HS-5 (cell line): ENCODE measurements around the gene ZNF658.
"Not testable (repeated sequence)": the region's sequence is repeated elsewhere in the genome, so short reads cannot be mapped to it uniquely, and the experiment has no call there.

Source experiments
- DNase-seq: peaks from one replicate; pipeline ENCODE4 v3.0.0-alpha.2; 2012; ENCODE audit warnings: low read depth

The ZNF658 gene

GRCh38 chr9:66900490-66901131 is at the start of gene ZNF658:
TSS of gene ZNF658 (plus strand) at chr9:66900725. CDS start at chr9:66903562, 2,837 bp downstream.
- DNase-seq = peak; percentile 66

- not testable (repeated sequence) for DNase-seq
These were observed 38.8 kb upstream of the ZNF658 start for GRCh38 chr9:66861732-66862131.

- DNase-seq = not testable (repeated sequence)
These were observed 31.9 kb upstream of the ZNF658 start for GRCh38 chr9:66868660-66869059.

- DNase-seq = not testable (repeated sequence)
These were observed 19.9 kb upstream of the ZNF658 start for GRCh38 chr9:66880605-66881004.

DNA sequence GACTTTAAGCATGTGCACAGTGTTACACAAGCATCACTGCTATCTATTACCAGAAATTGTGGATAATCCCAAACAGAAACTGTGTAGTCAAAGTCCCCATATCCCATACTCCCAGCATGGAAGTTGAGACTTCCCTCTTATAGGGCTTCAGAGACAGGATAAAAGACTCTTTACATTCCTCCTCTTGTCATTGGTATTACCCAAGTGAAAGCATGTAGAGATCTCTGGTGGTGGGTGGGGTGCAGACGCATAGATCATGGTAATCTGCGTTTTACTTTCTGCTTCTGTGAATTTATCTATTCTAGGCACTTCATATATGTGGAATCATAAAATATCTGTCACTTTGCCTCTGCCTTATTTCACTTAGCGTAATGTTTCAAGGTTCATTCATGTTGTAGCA is 18.7 kb upstream of the ZNF658 start:
- not testable (repeated sequence) for DNase-seq

- not testable (repeated sequence) for DNase-seq
These were observed 10.2 kb upstream of the ZNF658 start for GRCh38 chr9:66890334-66890733.

DNA sequence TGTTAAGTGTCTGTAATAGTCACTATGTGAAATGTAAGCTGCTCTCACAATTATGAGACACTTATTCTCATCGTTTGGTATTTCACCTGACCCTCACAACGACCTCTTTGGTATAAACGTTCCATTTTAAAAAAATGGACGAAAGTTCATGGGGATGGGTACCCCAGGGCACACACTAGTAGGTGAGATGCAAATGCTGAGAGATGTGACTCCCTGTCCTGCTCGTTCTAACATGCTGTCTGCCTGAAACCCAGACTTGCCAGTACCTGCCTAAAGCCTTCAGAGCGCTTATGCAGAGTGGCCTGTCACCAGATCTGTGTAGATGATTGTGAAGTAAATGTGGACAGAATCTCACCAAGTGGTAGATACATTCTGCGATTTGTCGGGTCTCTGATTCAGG is 616 bp downstream of the ZNF658 start:
- not testable (repeated sequence) for DNase-seq

DNA sequence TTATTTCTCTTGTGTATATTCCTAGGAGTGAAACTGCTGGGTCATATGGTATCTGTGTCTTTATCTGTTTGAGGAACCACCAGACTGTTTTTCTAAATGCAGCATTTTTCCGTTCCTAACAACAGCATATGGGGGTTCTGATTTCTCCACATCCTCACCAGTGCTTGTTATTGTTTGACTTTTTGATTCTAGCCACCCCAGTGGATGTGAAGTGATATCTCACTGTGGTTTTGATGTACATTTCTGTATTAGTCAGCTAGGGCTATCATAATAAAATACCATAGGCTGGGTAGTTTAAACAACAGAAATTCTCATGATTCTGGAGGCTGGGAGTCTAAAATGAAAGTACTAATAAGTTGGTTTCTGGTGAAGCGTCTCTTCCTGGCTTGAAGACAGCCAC is 9.0 kb downstream of the ZNF658 start:
- DNase-seq = not testable (repeated sequence)

DNA sequence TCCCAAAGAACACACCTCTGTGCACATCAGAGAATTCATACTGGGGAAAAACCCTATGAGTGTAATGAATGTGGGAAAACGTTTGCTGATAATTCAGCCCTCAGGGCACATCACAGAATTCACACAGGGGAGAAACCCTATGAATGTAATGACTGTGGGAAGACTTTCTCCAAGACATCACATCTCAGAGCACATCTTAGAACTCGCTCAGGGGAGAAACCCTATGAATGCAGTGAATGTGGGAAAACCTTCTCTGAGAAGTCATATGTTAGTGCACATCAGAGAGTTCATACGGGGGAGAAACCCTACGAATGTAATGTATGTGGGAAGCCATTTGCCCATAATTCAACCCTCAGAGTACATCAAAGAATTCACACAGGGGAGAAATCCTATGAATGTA is 19.5 kb downstream of the ZNF658 start:
- not testable (repeated sequence) for DNase-seq

DNA sequence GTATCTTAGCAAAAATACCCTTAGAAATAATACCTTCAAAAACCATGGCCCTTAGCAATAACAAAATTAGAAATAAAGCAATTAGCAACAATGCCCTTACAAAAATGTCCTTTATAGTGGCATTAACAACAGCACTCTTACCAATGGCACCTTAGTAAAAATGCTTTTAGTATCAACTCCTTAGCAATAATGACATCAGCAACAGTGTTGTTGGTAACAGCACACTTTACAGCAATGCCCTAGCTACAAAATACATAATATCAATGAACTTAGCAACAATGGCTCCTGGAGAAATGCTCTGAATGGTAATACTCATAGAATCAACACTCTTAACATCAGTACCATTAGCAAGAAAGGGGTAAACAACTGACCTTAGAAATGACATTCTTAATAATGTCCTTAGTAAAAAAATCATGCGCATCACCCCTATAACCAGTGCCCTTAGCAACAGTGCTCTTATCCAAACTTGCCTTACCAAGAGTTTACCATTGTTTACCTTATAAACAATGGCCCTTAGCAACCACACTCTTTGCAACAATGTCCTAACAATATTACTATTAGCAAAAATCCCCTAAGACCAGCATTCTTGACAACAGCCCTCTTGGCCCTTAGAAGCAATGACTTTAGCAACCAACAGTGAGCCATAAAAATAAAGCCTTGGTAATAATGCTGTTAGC is 35.8 kb downstream of the ZNF658 start:
- not testable (repeated sequence) for DNase-seq

- not testable (repeated sequence) for DNase-seq
These were observed 37.1 kb downstream of the ZNF658 start for GRCh38 chr9:66937662-66938061.

DNA sequence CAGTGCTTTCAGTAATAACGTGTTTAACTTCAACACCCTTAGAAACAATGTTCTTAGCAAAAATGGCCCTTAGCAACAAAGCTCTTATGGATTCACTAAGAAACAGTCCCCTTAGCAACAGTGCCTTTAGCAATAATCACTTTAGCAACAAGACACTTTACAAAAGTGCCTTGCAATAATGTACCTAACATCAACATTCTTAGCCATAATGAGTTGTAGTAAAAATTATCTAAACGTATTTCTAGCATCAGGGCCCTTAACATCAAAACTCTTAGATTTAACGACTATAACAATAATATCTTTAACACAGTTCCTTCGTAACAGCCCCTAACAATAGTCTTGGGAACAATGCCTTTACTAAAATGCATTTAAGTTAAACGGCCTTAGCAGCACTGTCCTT is 37.8 kb downstream of the ZNF658 start:
- DNase-seq = not testable (repeated sequence)

- not testable (repeated sequence) for DNase-seq
These were observed 39.6 kb downstream of the ZNF658 start for GRCh38 chr9:66939878-66940830.

DNA sequence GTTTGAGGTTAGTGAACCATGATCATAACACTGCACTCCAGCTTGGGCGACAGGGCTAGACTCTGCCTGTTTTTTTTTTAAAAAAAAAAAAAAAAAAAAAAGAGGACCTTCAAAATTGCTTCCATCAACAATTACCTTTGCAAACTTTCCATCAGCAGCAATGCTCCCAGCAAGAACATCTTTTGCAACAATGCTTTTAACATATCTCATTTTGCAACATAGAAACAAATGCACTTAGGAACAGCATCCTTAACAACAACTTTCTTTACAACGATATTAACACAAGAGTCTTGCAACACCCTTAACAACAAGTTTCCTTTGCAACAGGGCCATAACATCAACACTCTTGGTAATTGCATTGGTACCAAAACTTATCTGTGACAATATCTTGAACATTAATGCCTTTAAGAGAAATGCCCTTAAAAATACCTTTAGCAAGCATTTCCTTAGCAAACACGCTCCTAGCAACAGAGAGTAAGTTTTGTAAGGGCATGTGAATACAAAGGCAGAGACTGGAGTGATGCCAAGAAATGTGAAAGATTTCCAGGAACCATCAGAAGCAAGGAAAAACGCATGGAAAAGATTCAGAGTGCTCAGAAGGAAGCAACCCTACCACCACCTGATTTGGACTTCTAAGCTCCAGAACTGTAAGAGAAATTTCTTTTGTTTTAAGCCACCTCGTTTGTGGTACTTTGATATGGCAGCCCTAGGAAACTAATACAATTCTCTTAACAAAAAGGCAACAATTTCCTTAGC is 42.1 kb downstream of the ZNF658 start:
- DNase-seq = not testable (repeated sequence)

- DNase-seq = not testable (repeated sequence)
These were observed 52.1 kb downstream of the ZNF658 start for GRCh38 chr9:66952576-66952975.
